Stimulated activated CD8-positive, alpha-beta memory T cell treated with anti-CD3 and anti-CD28 coated beads, Interleukin-15, amount 100 ng/mL, for 24 hours (primary cell): Measurements from ENCODE around the gene CXCL11.
"Not testable (repeated sequence)": the region's sequence is repeated elsewhere in the genome, so short reads cannot be mapped to it uniquely, and the experiment has no call there.

ENCODE experiments used
- DNase-seq: peaks from one replicate; pipeline ENCODE4 v3.0.0-alpha.2; 2020; ENCODE audit warnings: low read depth

The CXCL11 gene

GRCh38 chr4:76042241-76042998 lies 6.5 kb upstream of the CXCL11 start:
- DNase-seq: not testable (repeated sequence)

GRCh38 chr4:76036855-76037254 lies 985 bp upstream of the CXCL11 start:
- no peak for DNase-seq

GRCh38 chr4:76035141-76035540 lies 729 bp downstream of the CXCL11 start:
- no peak for DNase-seq

- no peak for DNase-seq
Observed at GRCh38 chr4:76029300-76029699, 6.6 kb downstream of the CXCL11 start.

- no peak for DNase-seq
Observed at GRCh38 chr4:76028350-76028765, 7.5 kb downstream of the CXCL11 start.

GRCh38 chr4:76024065-76024464 lies 11.8 kb downstream of the CXCL11 start:
- DNase-seq: no peak

GRCh38 chr4:76023389-76023788 lies 12.5 kb downstream of the CXCL11 start, which contains the start of gene CXCL10:
Gene CXCL10 (minus strand): TSS chr4:76023497. CDS start chr4:76023431, 66 bp downstream.
- no peak for DNase-seq

- DNase-seq: no peak
Observed at GRCh38 chr4:76022677-76023076, 13.2 kb downstream of the CXCL11 start.

GRCh38 chr4:76022031-76022430 lies 13.8 kb downstream of the CXCL11 start:
- DNase-seq: no peak

GRCh38 chr4:76017056-76017686 lies 18.7 kb downstream of the CXCL11 start:
- no peak for DNase-seq

GRCh38 chr4:76016393-76016792 lies 19.5 kb downstream of the CXCL11 start:
- DNase-seq: no peak

GRCh38 chr4:76013540-76013939 lies 22.3 kb downstream of the CXCL11 start:
- no peak for DNase-seq

- DNase-seq: no peak
Observed at GRCh38 chr4:76012388-76012801, 23.5 kb downstream of the CXCL11 start.

GRCh38 chr4:76011700-76012387 lies 24.0 kb downstream of the CXCL11 start:
- DNase-seq: no peak

GRCh38 chr4:76011018-76011670 lies 24.7 kb downstream of the CXCL11 start:
- DNase-seq: no peak

- DNase-seq: no peak
Observed at GRCh38 chr4:76010576-76010975, 25.3 kb downstream of the CXCL11 start.

GRCh38 chr4:76009311-76009710 lies 26.6 kb downstream of the CXCL11 start:
- no peak for DNase-seq

- DNase-seq: no peak
Observed at GRCh38 chr4:76007089-76007862, 28.6 kb downstream of the CXCL11 start, which contains the start of gene CXCL9. Gene CXCL9 (minus strand): TSS chr4:76007509. CDS start chr4:76007449, 60 bp downstream.

GRCh38 chr4:76003620-76004019 lies 32.2 kb downstream of the CXCL11 start:
- DNase-seq: no peak

GRCh38 chr4:76003035-76003434 lies 32.8 kb downstream of the CXCL11 start:
- no peak for DNase-seq

GRCh38 chr4:76002176-76002575 lies 33.7 kb downstream of the CXCL11 start:
- no peak for DNase-seq

- no peak for DNase-seq
Observed at GRCh38 chr4:76001700-76002099, 34.2 kb downstream of the CXCL11 start.
